HG03066 (cell line): ENCODE measurements around the gene CNTN1.

Experiments
- ATAC-seq: cut with Tn5 transposase; IDR thresholded peaks from one replicate; pipeline ENCODE4 v1.9.1; 2021; ENCODE audit warnings: low read depth; ENCODE audit not compliant: unreplicated experiment

Gene CNTN1

GRCh38 chr12:40946612-40947194, 254.5 kb downstream of the CNTN1 start:
- no peak for ATAC-seq

- ATAC-seq, result no peak
Observed at GRCh38 chr12:40947797-40948196, 255.6 kb downstream of the CNTN1 start.

DNA sequence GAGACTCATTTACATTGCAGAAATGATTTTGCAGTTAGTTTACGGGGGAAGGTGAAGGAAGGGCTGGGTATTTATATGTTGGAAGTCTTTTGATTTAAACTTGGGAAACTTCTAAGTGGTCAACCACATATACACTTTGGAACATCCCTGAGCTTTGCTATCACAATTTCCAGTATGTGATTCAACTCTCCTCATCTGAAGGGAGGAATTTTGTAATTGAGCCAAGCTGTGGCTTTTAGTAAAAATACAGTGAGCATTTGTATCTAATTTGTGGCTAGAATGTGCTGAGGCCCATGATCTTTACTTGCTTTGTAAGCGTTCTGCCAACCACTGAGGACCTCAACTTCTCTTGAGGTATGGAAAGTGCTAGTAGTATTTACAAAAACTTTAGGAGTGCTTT, 260.8 kb downstream of the CNTN1 start:
- no peak for ATAC-seq

- ATAC-seq, result no peak
Observed at GRCh38 chr12:40957417-40957816, 265.2 kb downstream of the CNTN1 start.

GRCh38 chr12:40959041-40959440, 266.8 kb downstream of the CNTN1 start:
- ATAC-seq, result no peak

DNA sequence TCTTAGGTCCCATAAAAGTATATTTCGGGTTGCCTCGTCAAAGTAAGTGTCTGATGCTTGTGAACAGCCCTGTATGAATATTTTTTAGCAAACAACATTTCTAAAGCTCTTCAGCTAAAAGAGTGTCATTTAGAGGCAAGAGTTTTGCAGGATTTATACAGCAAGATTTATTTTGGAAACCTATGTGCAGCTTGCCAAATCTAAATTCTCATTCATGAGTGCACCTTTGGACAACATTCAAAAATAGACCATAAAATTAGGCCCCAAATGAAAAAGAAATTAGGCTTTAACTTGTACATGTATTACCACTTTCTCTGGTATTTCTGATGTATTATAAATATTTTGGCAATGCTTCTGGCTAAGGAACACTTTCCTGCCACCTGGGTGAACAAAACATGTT, 271.5 kb downstream of the CNTN1 start:
- ATAC-seq, result no peak

GRCh38 chr12:40969796-40970195, 277.6 kb downstream of the CNTN1 start:
- no peak for ATAC-seq

- no peak for ATAC-seq
Observed at GRCh38 chr12:40970320-40970907, 278.2 kb downstream of the CNTN1 start.

DNA sequence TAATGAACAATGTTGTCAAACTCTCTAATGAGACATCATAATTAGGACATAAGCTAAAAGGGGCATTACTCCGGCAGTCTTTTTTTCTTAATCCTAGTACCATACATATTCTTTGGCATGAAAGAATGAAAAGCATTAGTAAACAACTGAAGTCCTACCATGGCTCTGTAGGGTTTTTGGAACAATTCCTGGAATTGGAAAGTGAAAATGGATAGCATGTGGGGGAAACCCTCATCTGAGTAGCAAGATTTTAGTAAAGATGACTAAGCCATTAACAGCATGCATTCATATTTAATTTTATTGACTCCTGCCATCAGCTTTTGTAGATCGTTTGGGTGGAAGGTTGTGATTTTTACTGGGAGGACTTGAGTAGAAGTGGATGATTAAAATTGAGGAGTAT, 279.7 kb downstream of the CNTN1 start:
- no peak for ATAC-seq

- no peak for ATAC-seq
Observed at GRCh38 chr12:40976546-40976945, 284.3 kb downstream of the CNTN1 start.

GRCh38 chr12:40980427-40980961, 288.3 kb downstream of the CNTN1 start:
- no peak for ATAC-seq

- ATAC-seq, result no peak
Observed at GRCh38 chr12:40986001-40986400, 293.8 kb downstream of the CNTN1 start.

- ATAC-seq, result no peak
Observed at GRCh38 chr12:40988355-40988754, 296.1 kb downstream of the CNTN1 start.

DNA sequence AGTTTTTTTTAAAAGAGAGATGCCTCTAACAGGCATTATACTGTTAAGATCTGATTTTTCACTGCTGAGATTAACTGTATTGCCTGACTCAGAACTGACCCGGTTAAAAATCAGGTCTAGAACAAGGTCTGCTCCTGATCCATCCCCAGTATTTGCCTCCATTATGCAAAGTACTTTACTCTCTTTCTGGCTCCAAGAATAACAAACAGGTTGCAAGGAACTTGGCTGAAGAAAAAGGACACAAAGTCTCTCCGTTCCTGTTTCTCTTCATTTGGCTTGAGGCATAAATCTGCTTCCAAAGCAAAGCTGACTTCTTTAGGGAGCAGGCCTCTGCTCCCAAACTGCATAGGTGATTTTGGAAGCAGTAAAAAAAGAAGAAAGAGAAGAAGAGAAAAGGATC, 296.6 kb downstream of the CNTN1 start:
- ATAC-seq, result no peak

GRCh38 chr12:40989785-40990184, 297.5 kb downstream of the CNTN1 start:
- no peak for ATAC-seq

DNA sequence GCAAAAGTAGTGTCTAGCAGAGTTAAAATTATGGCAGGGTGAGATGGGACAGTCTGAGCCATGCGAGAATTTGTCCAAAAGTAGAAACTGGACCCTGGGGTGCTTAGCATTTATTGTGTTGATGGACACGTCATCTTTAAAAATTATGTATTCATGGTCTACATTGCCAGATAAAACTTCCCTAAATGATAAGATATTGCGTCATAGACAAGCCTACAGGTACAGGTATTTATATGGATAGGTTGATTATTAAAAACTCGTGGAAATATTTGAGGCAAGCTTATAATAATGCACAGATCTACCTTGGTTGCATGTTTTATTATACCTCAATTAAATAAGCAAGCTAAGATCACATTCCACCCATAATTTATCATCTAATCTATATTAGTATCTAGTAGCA, 299.9 kb downstream of the CNTN1 start:
- no peak for ATAC-seq

DNA sequence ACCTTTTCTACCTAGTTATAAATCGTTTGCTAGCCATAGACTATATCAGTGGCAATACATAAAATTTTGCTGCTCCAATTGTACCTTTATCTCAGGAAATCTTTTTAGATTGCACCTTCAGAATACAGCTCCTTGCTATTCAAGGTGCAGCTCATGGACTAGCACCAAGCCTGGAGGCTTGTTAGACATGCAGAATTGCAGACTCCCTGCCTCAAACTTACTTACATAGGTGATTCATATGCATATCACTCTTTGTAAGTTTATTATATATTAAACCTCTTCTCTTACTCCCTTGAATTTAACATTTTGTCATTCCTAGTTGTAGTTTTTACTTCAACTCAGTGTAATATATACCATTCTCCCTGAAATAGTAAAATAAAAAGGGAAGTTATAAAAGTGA, 300.4 kb downstream of the CNTN1 start:
- no peak for ATAC-seq

GRCh38 chr12:40993158-40993557, 300.9 kb downstream of the CNTN1 start:
- ATAC-seq, result no peak

GRCh38 chr12:40996091-40996490, 303.9 kb downstream of the CNTN1 start:
- no peak for ATAC-seq

- ATAC-seq, result no peak
Observed at GRCh38 chr12:40999210-40999609, 307.0 kb downstream of the CNTN1 start.

DNA sequence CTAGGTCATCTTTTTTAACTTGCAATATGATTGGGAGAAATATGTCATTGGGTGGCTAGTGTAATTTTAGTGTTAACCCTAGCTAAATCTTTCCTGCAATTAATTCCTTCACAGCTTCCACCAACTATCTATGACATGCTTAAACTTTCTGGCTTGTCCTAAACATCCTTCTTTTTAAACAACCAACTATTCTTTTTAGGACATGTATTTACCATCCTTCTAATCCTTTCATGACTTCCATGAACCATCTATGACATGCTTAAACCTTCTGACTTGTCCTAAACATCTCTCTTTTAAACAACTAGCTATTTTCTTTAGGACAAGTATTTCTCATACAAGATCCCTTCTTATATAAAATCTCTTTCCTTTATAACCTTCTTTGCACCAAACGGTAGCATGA, 316.2 kb downstream of the CNTN1 start:
- ATAC-seq, result no peak

DNA sequence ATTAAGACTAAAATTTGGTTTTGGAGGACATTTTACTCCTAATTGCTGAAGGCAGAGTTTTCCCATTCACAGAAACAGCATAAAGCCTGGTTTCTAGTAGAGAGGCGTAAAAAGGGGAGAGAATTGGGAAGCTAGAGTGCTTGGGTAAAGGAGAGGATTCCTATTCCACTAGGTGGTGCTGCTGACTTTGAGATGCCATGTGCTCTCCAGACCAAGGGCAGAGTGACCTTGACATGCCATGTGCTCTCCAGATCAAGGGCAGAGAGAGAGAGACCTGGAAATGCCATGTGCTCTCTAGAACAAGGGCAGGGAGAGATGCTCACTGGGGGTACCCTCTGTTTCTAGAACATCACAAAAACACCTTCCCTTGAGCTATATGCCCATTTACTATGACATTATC, 319.7 kb downstream of the CNTN1 start:
- no peak for ATAC-seq
